Stimulated activated CD8-positive, alpha-beta memory T cell treated with anti-CD3 and anti-CD28 coated beads, Interleukin-7, amount 100 ng/mL, for 1 hour (primary cell): ENCODE data around the gene GMFB.

Experiments
- DNase-seq, 2 donors: peaks; one replicate each; pipeline ENCODE4 v3.0.0-alpha.2; 2020; ENCODE audit warnings: low read depth in 2 of 2

GMFB gene

GRCh38 chr14:54425537-54426274 is 63.1 kb downstream of the GMFB start:
- no peak for DNase-seq

- no peak for DNase-seq
Observed at GRCh38 chr14:54425068-54425467, 63.7 kb downstream of the GMFB start.
